ENCODE results near the gene HSPA8. TPM values are rescaled to one million over a fixed set of nuclear protein-coding genes. Genes with fewer than 3 reads are reported as not detected.

HSPA8 gene
- total RNA-seq, 2 donors from 2014 or later, result 1,572 to 1,940 TPM

- Mint-ChIP-seq H3K4me1 (no peaks in the 10 kb centered on the region), H3K27me3 (ENCODE audit: insufficient read depth) (no peaks in the 10 kb centered on the region), H3K4me3 (no peak overlapping the region), H3K27ac (no peak overlapping the region), H3K9me3 (no peaks in the 10 kb centered on the region), H3K36me3 (ENCODE audit: low read depth) (peaks cover 70% of the 10 kb centered on the region)
- Histone ChIP-seq H3K27ac (ENCODE audit: low read depth, low read length) (no peak overlapping the region), H3K9me3 (ENCODE audit: control insufficient read depth, low read length) (peaks cover 14% of the 10 kb centered on the region), H3K36me3 (ENCODE audit: control insufficient read depth, insufficient read depth, low read length) (peaks cover 83% of the 10 kb centered on the region), H3K4me1 (ENCODE audit: control insufficient read depth, insufficient read depth, low read length) (no peaks in the 10 kb centered on the region), H3K4me3 (ENCODE audit: low read length) (no peak overlapping the region), H3K9ac (ENCODE audit: extremely low read depth, low read length, poor library complexity, severe bottlenecking) (no peak overlapping the region), H3K27me3 (ENCODE audit: control insufficient read depth, insufficient read depth, low read length, poor library complexity, severe bottlenecking) (no peaks in the 10 kb centered on the region)
- 69 to 84% methylated on average over 4 of the region's 4 CpGs for WGBS, 2 experiments (ENCODE audit: insufficient coverage in 1 of 2, insufficient read length in 1 of 2)
- no peak for DNase-seq
- no peak for TF ChIP-seq CTCF (conservative IDR thresholded peaks at IDR 0.05)
Measured at GRCh38 chr11:123083623-123084029, 21.7 kb upstream of the HSPA8 start.

DNA sequence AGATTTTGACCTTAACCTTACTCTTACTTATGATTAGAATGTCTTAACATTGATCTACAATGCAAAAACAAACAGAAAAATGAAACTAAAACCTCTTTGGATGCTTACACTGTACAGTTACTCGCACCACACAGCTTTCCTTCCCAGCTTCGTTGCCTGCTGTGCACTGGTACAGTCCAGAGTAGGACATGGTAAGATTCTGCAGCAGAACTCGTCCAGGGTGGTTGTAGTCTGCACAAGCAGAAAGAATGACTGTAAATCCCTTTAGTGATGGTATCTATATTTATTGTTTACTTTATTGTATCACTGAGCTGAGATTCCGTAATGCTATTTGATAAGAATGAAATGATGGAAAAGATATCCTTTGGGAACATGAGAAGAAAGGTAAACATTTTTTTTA, 21.0 kb upstream of the HSPA8 start:
- WGBS, 2 experiments (ENCODE audit: insufficient coverage in 1 of 2, insufficient read length in 1 of 2), result 80 to 95% methylated on average over 1 to 4 of the region's 4 CpGs
- Histone ChIP-seq H3K9ac (ENCODE audit: extremely low read depth, low read length, poor library complexity, severe bottlenecking) (no peak overlapping the region), H3K27me3 (ENCODE audit: control insufficient read depth, insufficient read depth, low read length, poor library complexity, severe bottlenecking) (no peaks in the 10 kb centered on the region), H3K4me3 (ENCODE audit: low read length) (no peak overlapping the region), H3K9me3 (ENCODE audit: control insufficient read depth, low read length) (peaks cover 14% of the 10 kb centered on the region), H3K4me1 (ENCODE audit: control insufficient read depth, insufficient read depth, low read length) (no peaks in the 10 kb centered on the region), H3K27ac (ENCODE audit: low read depth, low read length) (no peak overlapping the region), H3K36me3 (ENCODE audit: control insufficient read depth, insufficient read depth, low read length) (peaks cover 82% of the 10 kb centered on the region)
- peaks cover 69% of the 10 kb centered on the region for H3K36me3 Mint-ChIP-seq (ENCODE audit: low read depth)
- no peaks in the 10 kb centered on the region for H3K9me3 Mint-ChIP-seq
- no peak for TF ChIP-seq CTCF (conservative IDR thresholded peaks at IDR 0.05)
- H3K4me3 Mint-ChIP-seq, result no peak overlapping the region
- no peaks in the 10 kb centered on the region for H3K27me3 Mint-ChIP-seq (ENCODE audit: insufficient read depth)
- no peak for DNase-seq
- no peak overlapping the region for H3K27ac Mint-ChIP-seq
- no peaks in the 10 kb centered on the region for H3K4me1 Mint-ChIP-seq

DNA sequence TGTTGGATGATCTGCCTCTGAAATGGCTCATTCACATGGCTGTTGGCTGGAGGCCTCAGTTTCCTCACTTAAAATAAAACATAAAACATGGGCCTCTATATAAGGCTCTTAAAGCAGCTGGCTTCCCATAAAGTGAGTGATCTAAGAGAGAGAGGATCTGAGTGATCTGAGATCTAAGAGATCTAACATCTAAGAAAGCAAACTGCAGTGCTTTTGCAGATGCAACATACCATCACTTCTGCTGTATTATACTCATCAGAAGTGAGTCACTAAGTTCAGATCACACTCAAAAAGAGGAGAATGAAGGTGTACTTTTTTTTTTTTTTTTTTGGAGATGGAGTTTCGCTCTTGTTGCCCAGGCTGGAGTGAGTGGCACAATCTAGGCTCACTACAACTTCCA, 18.1 kb upstream of the HSPA8 start:
- Mint-ChIP-seq H3K27me3 (ENCODE audit: insufficient read depth) (no peaks in the 10 kb centered on the region), H3K27ac (no peak overlapping the region), H3K36me3 (ENCODE audit: low read depth) (peaks cover 73% of the 10 kb centered on the region), H3K4me1 (no peaks in the 10 kb centered on the region), H3K9me3 (no peaks in the 10 kb centered on the region), H3K4me3 (no peak overlapping the region)
- no peak for DNase-seq
- Histone ChIP-seq H3K9ac (ENCODE audit: extremely low read depth, low read length, poor library complexity, severe bottlenecking) (no peak overlapping the region), H3K36me3 (ENCODE audit: control insufficient read depth, insufficient read depth, low read length) (peaks cover 82% of the 10 kb centered on the region), H3K27me3 (ENCODE audit: control insufficient read depth, insufficient read depth, low read length, poor library complexity, severe bottlenecking) (no peaks in the 10 kb centered on the region), H3K4me3 (ENCODE audit: low read length) (no peak overlapping the region), H3K27ac (ENCODE audit: low read depth, low read length) (no peak overlapping the region), H3K4me1 (ENCODE audit: control insufficient read depth, insufficient read depth, low read length) (no peaks in the 10 kb centered on the region), H3K9me3 (ENCODE audit: control insufficient read depth, low read length) (peaks cover 14% of the 10 kb centered on the region)
- WGBS, 2 experiments (ENCODE audit: insufficient coverage in 1 of 2, insufficient read length in 1 of 2), result 92% methylated on average over 1 of the region's 1 CpG; no CpG with 5 or more reads in 1 of the 2 experiments
- no peak for TF ChIP-seq CTCF (conservative IDR thresholded peaks at IDR 0.05)

Measured in endodermal cell (in vitro differentiated cells).